K562 (cell line): ENCODE data around the gene LYPD4. TPM values are rescaled to one million over a fixed set of nuclear protein-coding genes. Genes with fewer than 3 reads are reported as not detected.

Experiments
- BRD4 ChIP-seq: fragments of 200-600 bp; sonication (generic); IDR thresholded peaks from 2 replicates; pipeline ENCODE4 v1.6.1; 2017; ENCODE audit warnings: inconsistent platforms
- HDAC6 ChIP-seq: IDR thresholded peaks from 2 replicates; pipeline ENCODE4 v1.6.1; 2012; ENCODE audit warnings: low read depth, mild to moderate bottlenecking, control low read depth, inconsistent platforms, low read length, moderate library complexity
- HNRNPL ChIP-seq: fragments of 200-400 bp; formaldehyde crosslinking; IDR thresholded peaks from 2 replicates; pipeline ENCODE4 v1.6.1; 2017; ENCODE audit warnings: low read depth, mild to moderate bottlenecking, low read length
- HOXB6 ChIP-seq: fragments of 250-450 bp; sonication (Bioruptor Pico); IDR thresholded peaks from 2 replicates; pipeline ENCODE4 v1.5.1; 2022; ENCODE audit warnings: mild to moderate bottlenecking, borderline replicate concordance
- MEF2A ChIP-seq: IDR thresholded peaks from 2 replicates; pipeline ENCODE4 v1.6.1; 2011; ENCODE audit warnings: low read depth, mild to moderate bottlenecking, low read length, moderate library complexity; ENCODE audit not compliant: control insufficient read depth
- MXI1 ChIP-seq: IDR thresholded peaks from 2 replicates; pipeline ENCODE4 v1.6.1; 2011; ENCODE audit warnings: low read depth, mild to moderate bottlenecking, improper control_type of control experiment, low read length
- RBM14 ChIP-seq: fragments of 200-400 bp; formaldehyde crosslinking; IDR thresholded peaks from 2 replicates; pipeline ENCODE4 v1.6.1; 2018; ENCODE audit warnings: low read depth, mild to moderate bottlenecking, low read length, moderate library complexity, borderline replicate concordance; ENCODE audit not compliant: insufficient read depth
- SRSF7 ChIP-seq: fragments of 200-400 bp; formaldehyde crosslinking; optimal IDR thresholded peaks from 2 replicates; pipeline ENCODE3; 2017; ENCODE audit warnings: mild to moderate bottlenecking, low read depth, low read length
- STAT5B ChIP-seq: fragments of 250-450 bp; sonication (Bioruptor Pico); IDR thresholded peaks from 2 replicates; pipeline ENCODE4 v1.8.0; 2021; ENCODE audit warnings: mild to moderate bottlenecking, inconsistent platforms
- XRCC4 ChIP-seq: IDR thresholded peaks from one replicate; pipeline ENCODE4 v1.6.1; 2011; ENCODE audit not compliant: insufficient read depth, insufficient read length; ENCODE audit errors: extremely low read depth
- ZBTB8A ChIP-seq: fragments of 450-650 bp; IDR thresholded peaks from 2 replicates; pipeline ENCODE4 v1.6.1; 2018; ENCODE audit warnings: mild to moderate bottlenecking, moderate library complexity; ENCODE audit not compliant: partially characterized antibody
- ZNF644 ChIP-seq: fragments of 200-800 bp; sonication (Bioruptor generic); IDR thresholded peaks from 2 replicates; pipeline ENCODE4 v1.6.1; 2016; ENCODE audit warnings: low read depth, missing genetic modification characterization, missing compliant biosample characterization
- polyA plus RNA-seq, 8 experiments: library from polyadenylated mRNA; depleted of rRNA in 4 of 8; stranded (reverse) in 5 of 8; unstranded in 3 of 8; fragments of >200 nt; fragmentation: Nextera tagmentation in 2 of 8; fragmentation: Illumina TruSeq in 1 of 8; extraction: Ambion mirVana in 2 of 8; extraction: Trizol in 1 of 8; gene quantifications; 2 replicates each; pipeline versions ENCODE4 v1.2.1 to v1.2.3, GENCODE V29; 2011 to 2014; ENCODE audit warnings: inconsistent platforms in 1 of 8, missing spikeins in 1 of 8
- total RNA-seq, 7 experiments: library from RNA; depleted of rRNA in 6 of 7; stranded (reverse); fragments of >200 nt in 6 of 7; fragmentation: Illumina TruSeq in 2 of 7; extraction: Trizol in 2 of 7; gene quantifications; 2 replicates each; pipeline versions ENCODE4 v1.2.1 to v1.2.3, GENCODE V29; 2011 to 2021; ENCODE audit warnings: low replicate concordance in 1 of 7
- TF ChIP-seq, protein P1 (sequence below): sonication (generic); formaldehyde crosslinking; IDR thresholded peaks from 2 replicates; pipeline ENCODE4 v1.8.0; 2022; ENCODE audit warnings: missing genetic modification reagents, mild to moderate bottlenecking, moderate library complexity, borderline replicate concordance
- TF ChIP-seq, protein P2 (sequence below), 2 experiments: fragments of 450-650 bp in 1 of 2; IDR thresholded peaks; 2 replicates each; pipeline ENCODE4 v1.6.1; 2011 to 2017; ENCODE audit warnings: low read depth in 2 of 2, antibody characterized with exemption in 1 of 2, borderline replicate concordance in 1 of 2, low read length in 1 of 2, mild to moderate bottlenecking in 1 of 2, mixed read lengths in 1 of 2; ENCODE audit not compliant: control insufficient read depth in 1 of 2
- TF ChIP-seq, protein P3 (sequence below): fragments of 450-650 bp; IDR thresholded peaks from 2 replicates; pipeline ENCODE4 v1.6.1; 2016; ENCODE audit warnings: borderline replicate concordance
- TF ChIP-seq, protein P4 (sequence below): fragments of 250-450 bp; sonication (Bioruptor Pico); IDR thresholded peaks from 2 replicates; pipeline ENCODE4 v1.5.0; 2020; ENCODE audit warnings: mild to moderate bottlenecking, borderline replicate concordance

LYPD4 gene
- total and polyA plus RNA-seq, 9 of the 15 experiments (the other 6 are each of a cell fraction or from before 2014, with no cell fraction given), result 0.11 TPM; not detected in 8

DNA sequence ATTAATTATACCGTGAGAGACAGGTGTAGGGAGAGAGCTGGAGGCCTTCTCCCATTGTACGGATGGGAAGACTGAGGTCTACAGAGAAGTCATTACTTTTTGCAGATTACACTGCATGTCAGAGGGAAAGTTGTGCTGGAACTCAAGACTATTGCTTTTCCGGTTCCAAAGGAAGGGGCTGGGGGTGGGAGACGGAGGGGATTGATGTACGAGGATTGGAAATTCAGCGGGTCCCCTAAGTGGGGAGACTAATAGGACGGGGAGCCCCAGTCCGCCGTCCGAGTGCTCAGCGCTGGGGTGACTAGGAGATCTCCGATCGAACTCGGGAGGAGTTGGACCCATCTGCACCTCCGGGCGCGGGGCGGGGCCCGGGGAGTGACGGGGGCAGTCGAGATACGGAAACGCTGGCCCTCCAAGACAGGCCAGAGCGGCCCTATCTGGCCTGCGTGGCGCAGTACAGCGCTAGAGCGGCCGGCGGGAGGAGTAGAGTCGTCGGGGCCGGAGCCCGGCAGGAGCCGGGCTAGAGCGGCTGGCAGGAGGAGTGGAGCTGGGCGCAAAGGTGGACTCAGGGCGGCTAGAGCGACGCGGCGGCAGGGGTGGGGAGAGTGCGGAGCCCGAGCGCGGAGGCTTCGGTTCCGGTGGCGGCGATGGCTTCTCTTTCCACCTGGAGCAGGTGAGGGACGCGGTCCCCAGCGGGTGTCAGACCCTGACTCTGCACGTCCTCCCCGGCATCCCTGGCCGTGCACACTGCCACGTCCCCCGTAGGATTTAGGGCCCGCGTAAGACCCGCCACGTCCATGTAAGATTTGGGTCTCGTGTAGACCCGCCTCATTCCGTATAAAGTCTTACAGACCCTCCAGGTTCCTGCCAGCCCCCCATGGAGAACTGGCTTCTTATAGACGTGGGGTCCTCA lies 39.6 kb upstream of the LYPD4 start (continued):
- TF ChIP-seq RBM14 (no peak), STAT5B (CRISPR knock-in tag) (no peak), ZBTB8A (no peak), MXI1 (no peak), HDAC6 (no peak), MEF2A (no peak), HOXB6 (CRISPR knock-in tag) (no peak), HNRNPL (0 out of 2 replicates have a peak, but pooled peaks have one; percentile 26), SRSF7 (no peak), ZNF644 (tag) (no peak), BRD4 (0 out of 2 replicates have a peak, but pooled peaks have one; percentile 32), XRCC4 (no peak)
- TF ChIP-seq, protein P1, sequence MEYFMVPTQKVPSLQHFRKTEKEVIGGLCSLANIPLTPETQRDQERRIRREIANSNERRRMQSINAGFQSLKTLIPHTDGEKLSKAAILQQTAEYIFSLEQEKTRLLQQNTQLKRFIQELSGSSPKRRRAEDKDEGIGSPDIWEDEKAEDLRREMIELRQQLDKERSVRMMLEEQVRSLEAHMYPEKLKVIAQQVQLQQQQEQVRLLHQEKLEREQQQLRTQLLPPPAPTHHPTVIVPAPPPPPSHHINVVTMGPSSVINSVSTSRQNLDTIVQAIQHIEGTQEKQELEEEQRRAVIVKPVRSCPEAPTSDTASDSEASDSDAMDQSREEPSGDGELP (CRISPR knock-in tag), result peak; percentile 87
- TF ChIP-seq, protein P2, sequence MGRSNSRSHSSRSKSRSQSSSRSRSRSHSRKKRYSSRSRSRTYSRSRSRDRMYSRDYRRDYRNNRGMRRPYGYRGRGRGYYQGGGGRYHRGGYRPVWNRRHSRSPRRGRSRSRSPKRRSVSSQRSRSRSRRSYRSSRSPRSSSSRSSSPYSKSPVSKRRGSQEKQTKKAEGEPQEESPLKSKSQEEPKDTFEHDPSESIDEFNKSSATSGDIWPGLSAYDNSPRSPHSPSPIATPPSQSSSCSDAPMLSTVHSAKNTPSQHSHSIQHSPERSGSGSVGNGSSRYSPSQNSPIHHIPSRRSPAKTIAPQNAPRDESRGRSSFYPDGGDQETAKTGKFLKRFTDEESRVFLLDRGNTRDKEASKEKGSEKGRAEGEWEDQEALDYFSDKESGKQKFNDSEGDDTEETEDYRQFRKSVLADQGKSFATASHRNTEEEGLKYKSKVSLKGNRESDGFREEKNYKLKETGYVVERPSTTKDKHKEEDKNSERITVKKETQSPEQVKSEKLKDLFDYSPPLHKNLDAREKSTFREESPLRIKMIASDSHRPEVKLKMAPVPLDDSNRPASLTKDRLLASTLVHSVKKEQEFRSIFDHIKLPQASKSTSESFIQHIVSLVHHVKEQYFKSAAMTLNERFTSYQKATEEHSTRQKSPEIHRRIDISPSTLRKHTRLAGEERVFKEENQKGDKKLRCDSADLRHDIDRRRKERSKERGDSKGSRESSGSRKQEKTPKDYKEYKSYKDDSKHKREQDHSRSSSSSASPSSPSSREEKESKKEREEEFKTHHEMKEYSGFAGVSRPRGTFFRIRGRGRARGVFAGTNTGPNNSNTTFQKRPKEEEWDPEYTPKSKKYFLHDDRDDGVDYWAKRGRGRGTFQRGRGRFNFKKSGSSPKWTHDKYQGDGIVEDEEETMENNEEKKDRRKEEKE (IDR thresholded peaks at IDR 0.05; ENCODE audit: borderline replicate concordance in 1 of 2, control insufficient read depth in 1 of 2, low read depth in 2 of 2, low read length in 1 of 2), result peak in 1 of 2 experiments; percentile 94; a peak in 2 of 4 replicates
- TF ChIP-seq, protein P3, sequence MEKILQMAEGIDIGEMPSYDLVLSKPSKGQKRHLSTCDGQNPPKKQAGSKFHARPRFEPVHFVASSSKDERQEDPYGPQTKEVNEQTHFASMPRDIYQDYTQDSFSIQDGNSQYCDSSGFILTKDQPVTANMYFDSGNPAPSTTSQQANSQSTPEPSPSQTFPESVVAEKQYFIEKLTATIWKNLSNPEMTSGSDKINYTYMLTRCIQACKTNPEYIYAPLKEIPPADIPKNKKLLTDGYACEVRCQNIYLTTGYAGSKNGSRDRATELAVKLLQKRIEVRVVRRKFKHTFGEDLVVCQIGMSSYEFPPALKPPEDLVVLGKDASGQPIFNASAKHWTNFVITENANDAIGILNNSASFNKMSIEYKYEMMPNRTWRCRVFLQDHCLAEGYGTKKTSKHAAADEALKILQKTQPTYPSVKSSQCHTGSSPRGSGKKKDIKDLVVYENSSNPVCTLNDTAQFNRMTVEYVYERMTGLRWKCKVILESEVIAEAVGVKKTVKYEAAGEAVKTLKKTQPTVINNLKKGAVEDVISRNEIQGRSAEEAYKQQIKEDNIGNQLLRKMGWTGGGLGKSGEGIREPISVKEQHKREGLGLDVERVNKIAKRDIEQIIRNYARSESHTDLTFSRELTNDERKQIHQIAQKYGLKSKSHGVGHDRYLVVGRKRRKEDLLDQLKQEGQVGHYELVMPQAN, result peak; percentile 85
- TF ChIP-seq, protein P4, sequence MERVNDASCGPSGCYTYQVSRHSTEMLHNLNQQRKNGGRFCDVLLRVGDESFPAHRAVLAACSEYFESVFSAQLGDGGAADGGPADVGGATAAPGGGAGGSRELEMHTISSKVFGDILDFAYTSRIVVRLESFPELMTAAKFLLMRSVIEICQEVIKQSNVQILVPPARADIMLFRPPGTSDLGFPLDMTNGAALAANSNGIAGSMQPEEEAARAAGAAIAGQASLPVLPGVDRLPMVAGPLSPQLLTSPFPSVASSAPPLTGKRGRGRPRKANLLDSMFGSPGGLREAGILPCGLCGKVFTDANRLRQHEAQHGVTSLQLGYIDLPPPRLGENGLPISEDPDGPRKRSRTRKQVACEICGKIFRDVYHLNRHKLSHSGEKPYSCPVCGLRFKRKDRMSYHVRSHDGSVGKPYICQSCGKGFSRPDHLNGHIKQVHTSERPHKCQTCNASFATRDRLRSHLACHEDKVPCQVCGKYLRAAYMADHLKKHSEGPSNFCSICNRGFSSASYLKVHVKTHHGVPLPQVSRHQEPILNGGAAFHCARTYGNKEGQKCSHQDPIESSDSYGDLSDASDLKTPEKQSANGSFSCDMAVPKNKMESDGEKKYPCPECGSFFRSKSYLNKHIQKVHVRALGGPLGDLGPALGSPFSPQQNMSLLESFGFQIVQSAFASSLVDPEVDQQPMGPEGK (CRISPR knock-in tag), result no peak
